Esophagus muscularis mucosa (tissue), 4 donors: ENCODE results near the gene FNDC7.

Experiments
- CTCF ChIP-seq, 3 experiments: fragments of 200-600 bp in 2 of 3; fragments of 450-650 bp in 1 of 3; sonication (generic) in 2 of 3; IDR thresholded peaks; one replicate each; pipeline ENCODE4 v1.5.1; 2017 to 2019; ENCODE audit warnings: antibody characterized with exemption in 3 of 3, mild to moderate bottlenecking in 2 of 3, moderate library complexity in 1 of 3
- EP300 ChIP-seq: sonication (generic); formaldehyde crosslinking; IDR thresholded peaks from one replicate; pipeline ENCODE4 v1.6.1; 2017; ENCODE audit warnings: antibody characterized with exemption
- POLR2A ChIP-seq: fragments of 450-650 bp; IDR thresholded peaks from one replicate; pipeline ENCODE4 v1.6.1; 2017; ENCODE audit warnings: antibody characterized with exemption, moderate library complexity, mild to moderate bottlenecking, low read depth
- POLR2AphosphoS5 ChIP-seq, 2 donors: sonication (generic); formaldehyde crosslinking; IDR thresholded peaks; one replicate each; pipeline ENCODE4 v1.6.1; 2017; ENCODE audit warnings: antibody characterized with exemption in 2 of 2

DNA sequence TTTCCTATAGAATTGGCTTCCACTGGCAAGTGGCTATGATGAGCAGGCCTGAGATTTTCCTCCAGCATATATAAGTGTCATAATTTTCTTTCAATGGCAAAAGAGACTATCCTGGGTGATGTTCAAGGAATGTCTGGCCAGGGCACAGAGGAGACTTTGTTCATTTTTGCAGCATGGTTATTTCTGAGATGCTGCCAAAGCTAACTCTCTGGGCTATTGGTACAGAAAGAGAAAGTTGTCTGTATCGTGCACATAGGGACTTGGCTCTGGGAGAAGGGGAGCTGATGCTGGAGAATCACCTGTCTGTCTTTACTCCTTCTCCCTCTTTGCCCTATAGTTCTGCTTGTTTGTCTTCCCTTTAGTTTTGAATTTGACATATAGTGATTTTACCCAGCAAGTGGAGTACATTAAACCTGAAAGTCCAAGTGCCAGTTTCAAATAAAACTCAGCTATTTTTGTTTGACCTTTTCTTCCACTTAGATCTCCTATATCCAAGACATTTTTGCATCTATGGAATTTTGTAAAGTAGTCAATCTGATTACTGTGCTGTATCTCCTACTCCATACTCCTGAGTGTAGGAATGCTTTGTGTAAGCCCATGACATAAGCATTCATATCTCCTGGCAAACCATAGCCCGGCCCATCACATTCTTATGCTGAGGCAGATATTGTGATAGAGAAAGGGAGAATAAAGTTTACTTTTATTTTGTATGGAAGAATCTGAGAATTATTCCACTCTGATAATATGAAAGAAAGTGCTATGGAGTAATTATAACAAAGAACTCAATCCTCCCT, 3.9 kb downstream of the FNDC7 start:
- TF ChIP-seq CTCF (IDR thresholded peaks at IDR 0.05): no peak
- TF ChIP-seq POLR2A: no peak
- TF ChIP-seq POLR2AphosphoS5 (IDR thresholded peaks at IDR 0.05): no peak
- TF ChIP-seq EP300: no peak
